Common myeloid progenitor, CD34-positive (primary cell): ENCODE measurements around the gene CDH12.

Source experiments
- CTCF ChIA-PET: fragments of 350-600 bp; sonication (Branson Sonifier 250); formaldehyde crosslinking; loops from one replicate; lab custom pipeline; 2021; ENCODE audit warnings: antibody characterized with exemption; lab: Charles Lee
- POLR2A ChIA-PET: fragments of 350-600 bp; sonication (Branson Sonifier 250); formaldehyde crosslinking; loops from one replicate; lab custom pipeline; 2021; ENCODE audit warnings: antibody characterized with exemption; lab: Charles Lee
- DNase-seq, 3 donors: peaks; one replicate each; pipeline versions ENCODE4 v3.0.0 to v3.0.0-alpha.2; 2013
- H3K27ac ChIP-seq, 2 experiments: 1 replicate in 1 of 2; 2 replicates in 1 of 2; pipeline ENCODE4 v1.7.0; 2013; ENCODE audit warnings: inconsistent platforms in 2 of 2, low read length in 2 of 2, mild to moderate bottlenecking in 2 of 2, low read depth in 1 of 2, moderate library complexity in 1 of 2; ENCODE audit not compliant: severe bottlenecking in 2 of 2, insufficient read depth in 1 of 2, poor library complexity in 1 of 2
- H3K27me3 ChIP-seq, 5 experiments: replicated peaks in 2 of 5; 1 replicate in 3 of 5; 2 replicates in 2 of 5; pipeline versions ENCODE4 v1.6.1 to v1.7.0; 2013; ENCODE audit warnings: low read length in 4 of 5, mild to moderate bottlenecking in 2 of 5, moderate library complexity in 2 of 5, inconsistent platforms in 1 of 5; ENCODE audit not compliant: insufficient read depth in 5 of 5, control insufficient read depth in 4 of 5
- H3K36me3 ChIP-seq, 4 experiments: 1 replicate in 2 of 4; 2 replicates in 2 of 4; pipeline versions ENCODE4 v1.6.1 to v1.7.0; 2013; ENCODE audit warnings: low read length in 3 of 4, control low read depth in 1 of 4, mild to moderate bottlenecking in 1 of 4; ENCODE audit not compliant: control insufficient read depth in 4 of 4, insufficient read depth in 4 of 4
- H3K4me1 ChIP-seq, 4 experiments: 1 replicate in 3 of 4; 2 replicates in 1 of 4; pipeline versions ENCODE4 v1.6.1 to v1.7.1; 2013; ENCODE audit warnings: low read length in 3 of 4, mild to moderate bottlenecking in 3 of 4, control low read depth in 1 of 4, inconsistent platforms in 1 of 4, moderate library complexity in 1 of 4; ENCODE audit not compliant: control insufficient read depth in 4 of 4, insufficient read depth in 4 of 4; ENCODE audit errors: control extremely low read depth in 1 of 4
- H3K4me3 ChIP-seq, 7 experiments: 1 replicate in 4 of 7; 2 replicates in 3 of 7; pipeline versions ENCODE4 v1.5.1 to v1.7.0; 2013; ENCODE audit warnings: mild to moderate bottlenecking in 7 of 7, low read length in 6 of 7, moderate library complexity in 6 of 7, inconsistent platforms in 2 of 7, low read depth in 2 of 7, control low read depth in 1 of 7; ENCODE audit not compliant: insufficient read depth in 4 of 7, control insufficient read depth in 1 of 7; ENCODE audit errors: extremely low read depth in 1 of 7
- H3K9me3 ChIP-seq, 5 experiments: 1 replicate in 4 of 5; 2 replicates in 1 of 5; pipeline versions ENCODE4 v1.6.1 to v1.7.1; 2013; ENCODE audit warnings: low read length in 4 of 5, mild to moderate bottlenecking in 2 of 5, inconsistent platforms in 1 of 5, low read depth in 1 of 5, moderate library complexity in 1 of 5; ENCODE audit not compliant: control insufficient read depth in 4 of 5, insufficient read depth in 2 of 5; ENCODE audit errors: control extremely low read depth in 1 of 5
- WGBS: methylation state at CpG from one replicate; pipeline ENCODE4 v1.1.5; 2013; ENCODE audit not compliant: insufficient coverage; 5-methylcytosine and 5-hydroxymethylcytosine counted together

CDH12 gene

DNA sequence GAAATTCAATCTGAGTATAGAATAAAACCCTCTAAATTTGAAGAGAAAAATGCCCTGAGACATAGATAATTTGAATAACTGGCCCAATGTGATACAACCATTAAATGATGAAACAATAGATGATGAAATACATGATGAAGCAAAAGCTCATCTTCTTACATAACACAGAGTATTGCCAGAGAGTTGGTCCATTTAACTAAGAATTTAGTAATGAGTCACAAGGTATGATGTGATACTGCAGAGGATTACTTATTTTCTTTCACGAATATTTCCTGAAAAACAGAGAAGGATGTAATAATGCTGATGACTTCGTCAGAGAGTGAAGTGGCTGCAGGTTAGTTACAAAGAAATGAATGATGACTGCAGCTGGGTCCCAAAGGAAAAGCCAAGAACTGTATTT is 379.3 kb downstream of the CDH12 start:
- ChIA-PET POLR2A (no interaction called here), CTCF (no interaction called here)
- WGBS = 71% methylated on average over 1 of the region's 2 CpGs
- Histone ChIP-seq H3K4me1 (no peaks in the 10 kb centered on the region), H3K27ac (no peak overlapping the region), H3K4me3 (no peak overlapping the region), H3K9me3 (no peaks in the 10 kb centered on the region), H3K27me3 (no peaks in the 10 kb centered on the region), H3K36me3 (no peaks in the 10 kb centered on the region)
- DNase-seq = no peak

DNA sequence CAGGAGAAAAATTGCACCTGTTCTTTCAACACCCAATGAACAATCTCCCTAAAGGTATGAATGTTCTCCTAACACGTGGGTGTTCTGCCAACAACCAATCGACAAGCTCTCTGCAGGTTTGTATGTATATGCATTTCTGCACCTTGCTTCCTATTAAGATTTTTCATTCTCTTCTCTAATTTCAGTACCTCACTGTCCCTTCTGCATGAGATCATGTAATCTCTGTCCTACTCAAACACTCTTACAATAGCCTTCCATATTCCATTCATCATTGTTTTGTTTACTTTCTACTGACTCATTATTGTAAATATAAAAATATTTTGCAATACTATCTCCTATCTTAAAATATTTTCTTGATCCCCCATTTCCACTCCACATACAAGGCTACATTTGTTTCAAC is 382.0 kb downstream of the CDH12 start:
- Histone ChIP-seq H3K27me3 (no peaks in the 10 kb centered on the region), H3K36me3 (no peaks in the 10 kb centered on the region), H3K27ac (no peak overlapping the region), H3K4me3 (no peak overlapping the region), H3K9me3 (no peaks in the 10 kb centered on the region), H3K4me1 (no peaks in the 10 kb centered on the region)
- ChIA-PET CTCF (interaction anchor here (0.6 kb wide), 1 partner anchor 342 kb away, joined by 3 read pairs; no protein-coding TSS in a partner anchor), POLR2A (no interaction called here)
- DNase-seq = no peak
- WGBS = no CpG with 5 or more reads among the region's 2 CpGs

DNA sequence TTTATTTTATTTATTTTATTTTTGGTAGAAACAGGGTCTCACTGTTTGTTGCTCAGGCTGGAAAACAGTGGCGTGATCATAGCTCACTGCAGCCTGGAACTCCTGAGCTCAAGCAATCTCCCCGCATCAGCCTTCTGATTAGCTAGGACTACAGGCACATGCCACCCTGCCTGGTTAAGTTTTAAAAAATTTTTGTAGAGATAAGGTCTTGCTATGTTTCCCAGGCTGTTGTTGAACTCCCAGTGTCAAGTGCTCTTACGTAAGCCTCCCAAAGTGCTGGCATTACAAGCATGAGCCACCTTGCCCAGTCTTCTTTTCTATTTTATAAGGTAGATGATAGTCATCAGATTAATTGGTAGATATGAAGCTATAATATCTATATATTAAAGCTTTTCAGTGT is 382.7 kb downstream of the CDH12 start:
- Histone ChIP-seq H3K27ac (no peak overlapping the region), H3K9me3 (no peaks in the 10 kb centered on the region), H3K4me3 (no peak overlapping the region), H3K27me3 (no peaks in the 10 kb centered on the region), H3K4me1 (no peaks in the 10 kb centered on the region), H3K36me3 (no peaks in the 10 kb centered on the region)
- POLR2A ChIA-PET = no interaction called here
- CTCF ChIA-PET = no interaction called here
- no peak for DNase-seq
- 96% methylated on average over 2 of the region's 3 CpGs for WGBS

DNA sequence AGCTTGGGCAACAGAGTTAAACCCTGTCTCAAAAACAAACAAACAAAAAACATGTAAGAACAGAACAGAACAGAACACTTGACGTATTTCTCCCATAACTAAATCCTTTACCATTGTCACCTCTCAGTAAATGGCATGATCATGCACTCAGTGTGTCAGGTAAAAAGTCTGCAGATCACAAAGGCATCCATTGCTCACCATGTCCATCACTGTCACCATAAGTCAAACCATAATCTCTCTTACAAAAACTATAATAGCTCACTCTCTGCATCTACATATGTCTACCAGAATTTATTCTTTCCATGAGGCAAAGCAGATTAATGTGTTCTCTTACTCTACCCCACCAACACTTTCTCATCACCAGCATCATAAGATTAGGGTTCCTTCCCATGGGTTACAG is 387.5 kb downstream of the CDH12 start:
- H3K9me3 ChIP-seq = no peaks in the 10 kb centered on the region
- no peak for DNase-seq
- H3K36me3 ChIP-seq = no peaks in the 10 kb centered on the region
- 100% methylated on average over 1 of the region's 1 CpG for WGBS
- no peak overlapping the region for H3K4me3 ChIP-seq
- H3K27ac ChIP-seq = no peak overlapping the region
- ChIA-PET POLR2A (no interaction called here), CTCF (no interaction called here)
- no peaks in the 10 kb centered on the region for H3K27me3 ChIP-seq
- no peaks in the 10 kb centered on the region for H3K4me1 ChIP-seq

DNA sequence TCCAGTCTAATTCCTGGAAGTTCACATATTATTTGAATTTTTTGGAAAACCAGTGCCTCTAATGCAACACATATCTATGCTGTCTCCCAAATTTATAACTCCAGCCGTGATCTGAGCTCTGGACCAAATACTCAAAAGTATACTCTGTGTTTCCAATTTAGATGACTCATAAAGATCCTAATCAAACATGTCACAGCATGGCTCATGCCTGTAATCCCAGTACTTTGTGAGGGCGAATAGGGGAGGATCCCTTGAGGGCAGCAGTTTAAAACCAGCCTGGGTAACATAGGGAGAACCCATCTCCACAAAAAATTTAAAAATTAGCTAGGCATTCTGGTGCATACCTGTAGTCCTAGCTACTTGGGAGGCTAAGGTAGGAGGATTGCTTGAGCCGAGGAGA is 388.0 kb downstream of the CDH12 start:
- no peaks in the 10 kb centered on the region for H3K36me3 ChIP-seq
- no peak overlapping the region for H3K4me3 ChIP-seq
- no peaks in the 10 kb centered on the region for H3K4me1 ChIP-seq
- POLR2A ChIA-PET = no interaction called here
- no peak for DNase-seq
- CTCF ChIA-PET = no interaction called here
- 100% methylated on average over 1 of the region's 3 CpGs for WGBS
- no peaks in the 10 kb centered on the region for H3K27me3 ChIP-seq
- no peaks in the 10 kb centered on the region for H3K9me3 ChIP-seq
- no peak overlapping the region for H3K27ac ChIP-seq

DNA sequence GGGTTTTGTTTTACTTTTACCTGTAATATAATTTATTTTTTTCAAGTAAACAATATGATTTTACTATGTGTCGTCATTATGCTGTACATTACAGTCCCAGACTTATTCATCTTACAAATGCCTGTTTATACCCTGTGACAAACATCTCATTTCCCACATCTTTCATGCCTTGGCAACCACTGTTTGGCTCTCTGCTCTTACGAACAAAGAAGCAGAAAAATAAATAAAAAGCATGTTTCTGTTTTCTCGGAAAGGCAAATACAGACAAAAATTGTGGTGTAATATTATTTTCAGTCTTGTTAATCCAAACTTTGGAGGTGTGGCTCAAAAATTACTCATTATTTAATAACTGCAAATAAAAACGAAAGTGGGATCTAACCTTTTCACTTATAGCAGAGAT is 393.0 kb downstream of the CDH12 start:
- no peak for DNase-seq
- CTCF ChIA-PET = interaction anchor here (1.5 kb wide), 1 partner anchor 8 kb away, joined by 3 read pairs; no protein-coding TSS in a partner anchor
- POLR2A ChIA-PET = no interaction called here

DNA sequence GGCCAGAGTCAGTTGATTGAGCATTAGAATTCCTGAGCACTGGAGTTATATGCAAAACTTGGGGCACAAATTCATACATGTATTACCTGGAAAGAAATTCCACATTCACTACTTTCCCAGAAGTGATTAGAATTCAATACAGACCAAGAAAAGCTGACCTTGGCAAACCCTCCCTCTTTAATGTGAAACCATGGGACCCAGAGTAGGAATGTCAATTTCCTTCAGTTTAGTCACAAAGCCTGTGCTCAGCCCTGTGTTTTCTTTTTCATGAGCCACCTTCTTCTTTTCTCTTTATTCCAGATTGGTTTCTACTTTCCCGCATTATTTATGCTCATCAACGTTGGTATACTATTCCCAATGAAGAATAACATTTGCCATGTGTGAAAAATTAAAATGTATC is 420.2 kb downstream of the CDH12 start:
- no CpG with 5 or more reads among the region's 2 CpGs for WGBS
- Histone ChIP-seq H3K27ac (no peak overlapping the region), H3K9me3 (no peaks in the 10 kb centered on the region), H3K4me1 (no peaks in the 10 kb centered on the region), H3K36me3 (no peaks in the 10 kb centered on the region), H3K4me3 (no peak overlapping the region), H3K27me3 (no peaks in the 10 kb centered on the region)
- POLR2A ChIA-PET = no interaction called here
- CTCF ChIA-PET = no interaction called here
- no peak for DNase-seq

More for the DNA sequence above, 393.0 kb downstream of the CDH12 start:
- Histone ChIP-seq H3K4me1 (no peaks in the 10 kb centered on the region), H3K27me3 (no peaks in the 10 kb centered on the region), H3K36me3 (no peaks in the 10 kb centered on the region), H3K4me3 (no peak overlapping the region), H3K27ac (no peak overlapping the region), H3K9me3 (no peaks in the 10 kb centered on the region)
- WGBS = 100% methylated on average over 1 of the region's 4 CpGs
